Right cardiac atrium (tissue), 5 donors: Measurements from ENCODE around the gene DHX30. TPM values are rescaled to one million over a fixed set of nuclear protein-coding genes. Genes with fewer than 3 reads are reported as not detected.

ENCODE experiments used
- microRNA-seq, 2 donors: library from miRNA; unstranded; fragments of <30 nt; microRNA quantifications; one replicate each; pipeline ENCODE4 v1.2.0, GENCODE V29; 2020 to 2021
- polyA plus RNA-seq: library from polyadenylated mRNA; stranded (reverse); fragments of 200-250 nt; gene quantifications from one replicate; pipeline ENCODE4 v1.2.3, GENCODE V29; 2013
- total RNA-seq, 4 donors: library from RNA; stranded (reverse); fragmentation: NEBNext Ultra II Directional; extraction: Animal tissue kit (Norgen Biotek cat#: 25700); gene quantifications; one replicate each; pipeline ENCODE4 v1.2.1, GENCODE V29; 2021
- donor health status: healthy with polysubstance abuse.
- donor health status: DM: no; HTN: yes; CAD: no.
- donor health status: DM: no; HTN: no; CAD: no.
- donor health status: DM: no; HTN: yes; CAD: no; lungs with severe emphysema.
- donor health status: DM: yes; HTN: yes; CAD: no.

Gene DHX30
- total and polyA plus RNA-seq, 5 donors = 36.7 to 51.3 (median 51.0) TPM

Small RNAs within 50 kb of the gene (microRNA-seq; reads per million reads assigned to microRNA genes)
- gene MIR1226 = 16.1 to 31.5 reads per million in 2 donors

Other genes starting within 250 kb of the DHX30 start
- 1 to 10 TPM in 3 of 4 donors, under 1 TPM in 1; 0.85 to 1.2 (median 1.1) TPM for gene CSPG5, start 224.3 kb upstream of the DHX30 start, total RNA-seq
- gene CSPG5, start 224.3 kb upstream of the DHX30 start, polyA plus RNA-seq = 0.86 TPM
- gene SMARCC1, start 21.2 kb upstream of the DHX30 start, total RNA-seq = 10 to 100 TPM; 28.4 to 30.1 (median 29.0) TPM
- 7.5 TPM for gene SMARCC1, start 21.2 kb upstream of the DHX30 start, polyA plus RNA-seq
- 100 to 1,000 TPM; 443 to 557 (median 472) TPM for gene MAP4, start 213.3 kb downstream of the DHX30 start, total RNA-seq
- gene MAP4, start 213.3 kb downstream of the DHX30 start, polyA plus RNA-seq = 267 TPM